GM19324 (cell line): ENCODE results near the gene TEKTIP1.
"Not testable (repeated sequence)": the region's sequence is repeated elsewhere in the genome, so short reads cannot be mapped to it uniquely, and the experiment has no call there.

Experiments
- ATAC-seq: cut with Tn5 transposase; IDR thresholded peaks from one replicate; pipeline ENCODE4 v1.9.1; 2021; ENCODE audit warnings: mild to moderate bottlenecking, moderate library complexity; ENCODE audit not compliant: unreplicated experiment, low FRiP score

Gene TEKTIP1

DNA sequence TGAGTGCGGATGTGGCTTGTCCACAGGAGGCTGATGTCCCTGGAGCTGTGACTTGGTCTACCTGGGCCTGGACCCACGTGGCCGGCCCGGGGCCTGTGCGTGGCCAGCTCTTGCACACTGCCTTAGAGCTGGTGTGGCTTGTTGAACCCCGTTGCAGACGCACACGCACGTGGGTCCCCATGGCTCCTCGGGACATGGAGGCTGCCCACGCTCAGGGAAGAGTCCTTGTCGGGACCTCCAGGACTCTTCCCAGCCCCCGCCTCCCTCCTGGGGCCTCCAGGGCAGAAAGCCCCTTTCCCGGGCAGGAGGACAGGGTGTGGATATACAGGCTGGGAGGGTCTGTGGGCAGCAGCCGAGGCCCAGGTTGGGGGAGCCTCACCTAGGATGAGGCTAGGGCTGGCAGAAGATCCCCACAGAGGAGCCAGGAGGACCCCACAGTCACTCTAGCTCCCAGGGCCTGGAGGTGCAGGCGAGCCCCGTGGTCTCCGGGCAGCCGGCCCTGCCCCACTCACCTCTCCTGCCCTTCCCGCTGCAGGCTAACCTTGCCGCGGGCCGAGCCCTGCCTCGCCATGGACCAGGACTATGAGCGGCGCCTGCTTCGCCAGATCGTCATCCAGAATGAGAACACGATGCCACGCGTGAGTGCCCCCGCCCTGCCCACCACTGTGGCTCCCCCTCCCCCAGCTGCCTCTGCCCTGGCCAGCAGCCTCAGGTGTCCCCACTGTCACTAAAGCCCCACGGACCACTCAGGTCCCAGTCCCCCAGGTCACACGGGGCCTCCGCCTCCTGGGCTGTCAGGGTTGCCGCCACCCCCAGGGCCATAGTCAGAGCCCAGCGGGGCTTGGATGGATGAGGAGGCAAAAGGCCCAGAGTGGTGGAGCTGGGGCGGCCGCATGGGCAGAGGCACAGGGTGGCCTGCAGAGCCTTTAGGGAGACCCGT, 16.3 kb upstream of the TEKTIP1 start:
- no peak for ATAC-seq

GRCh38 chr19:3523361-3524077, 15.5 kb upstream of the TEKTIP1 start:
- no peak for ATAC-seq

DNA sequence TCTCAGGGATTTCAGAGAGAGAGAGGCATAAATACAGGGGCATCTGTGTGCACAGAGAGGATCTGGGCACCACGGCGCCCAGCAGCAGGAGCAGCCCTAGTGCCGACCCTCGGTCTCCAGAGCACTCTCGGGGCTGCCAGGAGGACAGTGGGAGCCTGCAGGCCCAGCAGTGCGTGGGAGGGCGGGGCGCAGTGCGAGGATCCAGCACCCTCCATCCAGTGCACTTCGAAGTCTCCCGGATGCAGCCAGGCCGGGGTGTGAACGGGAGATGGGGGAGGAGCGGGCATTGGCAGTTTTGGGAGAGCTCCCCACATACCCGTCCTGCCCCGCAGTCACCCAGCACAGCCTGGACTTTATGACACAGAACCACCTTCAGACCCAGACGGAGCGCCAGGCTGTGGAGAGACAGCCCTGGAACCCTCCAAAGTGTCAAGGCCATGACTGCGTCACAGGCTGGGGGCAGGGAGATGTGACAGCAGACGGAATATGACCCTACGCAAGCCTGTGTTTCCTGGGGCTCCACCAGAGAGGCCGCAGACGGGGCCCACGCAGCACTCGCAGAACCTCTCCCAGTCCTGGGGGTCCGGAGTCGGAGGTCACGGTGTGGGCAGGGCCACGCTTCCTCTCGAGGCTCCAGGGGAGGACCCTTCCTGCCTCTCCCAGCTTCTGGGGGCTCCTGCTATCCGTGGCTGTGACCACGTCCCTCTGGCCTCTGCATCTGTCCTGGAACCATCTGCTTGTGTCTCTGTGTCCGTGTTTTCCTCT, 14.7 kb upstream of the TEKTIP1 start:
- ATAC-seq, result no peak

GRCh38 chr19:3524904-3525451, 14.0 kb upstream of the TEKTIP1 start:
- no peak for ATAC-seq

- no peak for ATAC-seq
Measured at GRCh38 chr19:3526507-3527237, 12.3 kb upstream of the TEKTIP1 start.

DNA sequence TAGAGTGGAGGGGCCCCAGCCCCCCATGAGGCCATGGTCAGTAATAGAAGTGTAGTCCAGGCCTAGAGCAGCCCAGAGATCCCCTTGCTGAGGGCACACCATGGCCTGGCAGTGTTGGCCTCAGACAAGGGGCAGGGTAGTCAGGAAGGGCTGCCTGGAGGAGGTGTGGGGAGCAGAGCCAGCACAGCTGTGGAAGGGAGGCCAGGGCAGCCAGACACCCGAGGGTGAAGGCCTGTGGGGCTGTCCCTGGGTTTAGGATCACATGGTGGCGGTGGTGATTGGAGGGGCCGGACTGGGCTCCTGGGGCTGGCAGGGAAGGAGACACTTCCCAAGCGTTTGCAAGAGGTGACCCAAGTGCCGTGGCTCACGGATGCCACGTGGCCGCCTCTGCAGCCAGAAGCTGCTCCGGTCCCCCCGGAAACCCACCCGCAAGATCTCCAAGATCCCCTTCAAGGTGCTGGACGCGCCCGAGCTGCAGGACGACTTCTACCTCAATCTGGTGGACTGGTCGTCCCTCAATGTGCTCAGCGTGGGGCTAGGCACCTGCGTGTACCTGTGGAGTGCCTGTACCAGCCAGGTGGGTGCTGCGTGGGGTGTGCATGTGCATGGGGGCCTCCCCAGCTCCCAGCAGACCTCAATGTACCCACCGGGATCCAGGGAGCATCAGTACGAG, 11.6 kb upstream of the TEKTIP1 start:
- ATAC-seq, result no peak

- no peak for ATAC-seq
Measured at GRCh38 chr19:3528080-3528479, 10.9 kb upstream of the TEKTIP1 start.

DNA sequence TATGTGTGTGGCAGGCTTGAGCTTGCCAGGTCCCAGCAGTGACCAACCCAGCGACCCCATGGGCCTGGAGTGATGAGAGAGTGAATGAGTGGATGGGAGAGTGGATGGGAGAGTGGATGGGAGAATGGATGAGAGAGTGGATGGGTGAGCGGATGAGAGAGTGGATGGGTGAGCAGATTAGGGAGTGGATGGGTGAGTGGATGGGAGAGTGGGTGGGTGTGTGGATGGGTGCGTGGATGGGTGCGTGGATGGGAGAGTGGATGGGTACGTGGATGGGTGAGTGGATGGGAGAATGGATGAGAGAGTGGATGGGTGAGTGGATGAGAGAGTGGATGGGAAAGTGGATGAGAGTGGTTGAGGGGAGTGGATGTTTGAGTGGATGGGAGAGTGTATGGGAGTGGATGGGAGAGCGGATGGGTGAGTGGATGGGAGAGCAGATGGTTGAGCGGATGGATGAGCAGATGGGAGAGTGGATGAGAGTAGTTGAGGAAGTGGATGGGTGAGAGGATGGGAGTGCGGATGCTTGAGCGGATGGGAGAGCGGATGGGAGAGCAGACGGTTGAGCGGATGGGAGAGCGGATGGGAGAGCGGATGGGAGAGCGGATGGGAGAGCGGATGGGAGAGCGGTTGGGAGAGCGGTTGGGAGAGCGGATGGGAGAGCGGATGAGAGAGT, 10.3 kb upstream of the TEKTIP1 start:
- no peak for ATAC-seq

DNA sequence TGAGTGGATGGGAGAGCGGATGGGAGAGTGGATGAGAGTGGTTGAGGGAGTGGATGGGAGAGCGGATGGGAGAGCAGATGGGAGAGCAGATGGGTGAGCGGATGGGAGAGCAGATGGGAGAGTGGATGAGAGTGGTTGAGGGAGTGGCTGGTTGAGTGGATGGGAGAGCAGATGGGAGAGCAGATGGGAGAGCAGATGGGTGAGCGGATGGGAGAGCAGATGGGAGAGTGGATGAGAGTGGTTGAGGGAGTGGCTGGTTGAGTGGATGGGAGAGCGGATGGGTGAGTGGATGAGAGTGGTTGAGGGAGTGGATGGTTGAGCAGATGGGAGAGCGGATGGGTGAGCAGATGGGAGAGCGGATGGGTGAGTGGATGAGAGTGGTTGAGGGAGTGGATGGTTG, 9.7 kb upstream of the TEKTIP1 start:
- not testable (repeated sequence) for ATAC-seq

DNA sequence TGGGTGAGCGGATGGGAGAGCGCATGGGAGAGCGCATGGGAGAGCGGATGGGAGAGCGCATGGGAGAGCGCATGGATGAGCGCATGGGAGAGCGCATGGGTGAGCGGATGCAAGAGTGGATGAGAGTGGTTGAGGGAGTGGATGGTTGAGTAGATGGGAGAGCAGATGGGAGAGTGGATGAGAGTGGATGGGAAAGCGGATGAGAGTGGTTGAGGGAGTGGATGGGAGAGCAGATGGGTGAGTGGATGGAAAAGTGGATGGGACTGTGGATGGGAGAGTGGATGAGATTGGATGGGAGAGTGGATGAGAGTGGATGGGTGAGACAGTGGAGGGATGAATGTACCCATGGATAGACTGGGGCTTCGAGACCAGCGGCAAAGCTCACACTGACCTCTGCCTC, 8.6 kb upstream of the TEKTIP1 start:
- ATAC-seq, result no peak

DNA sequence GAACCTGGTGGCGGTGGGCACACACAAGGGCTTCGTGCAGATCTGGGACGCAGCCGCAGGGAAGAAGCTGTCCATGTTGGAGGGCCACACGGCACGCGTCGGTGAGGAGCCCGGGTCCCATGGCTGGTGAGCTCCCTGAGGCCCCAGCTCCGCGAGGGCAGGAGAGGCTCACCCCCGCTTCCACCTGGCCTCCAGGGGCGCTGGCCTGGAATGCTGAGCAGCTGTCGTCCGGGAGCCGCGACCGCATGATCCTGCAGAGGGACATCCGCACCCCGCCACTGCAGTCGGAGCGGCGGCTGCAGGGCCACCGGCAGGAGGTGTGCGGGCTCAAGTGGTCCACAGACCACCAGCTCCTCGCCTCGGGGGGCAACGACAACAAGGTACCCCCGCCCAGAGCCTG, 7.3 kb upstream of the TEKTIP1 start:
- no peak for ATAC-seq

DNA sequence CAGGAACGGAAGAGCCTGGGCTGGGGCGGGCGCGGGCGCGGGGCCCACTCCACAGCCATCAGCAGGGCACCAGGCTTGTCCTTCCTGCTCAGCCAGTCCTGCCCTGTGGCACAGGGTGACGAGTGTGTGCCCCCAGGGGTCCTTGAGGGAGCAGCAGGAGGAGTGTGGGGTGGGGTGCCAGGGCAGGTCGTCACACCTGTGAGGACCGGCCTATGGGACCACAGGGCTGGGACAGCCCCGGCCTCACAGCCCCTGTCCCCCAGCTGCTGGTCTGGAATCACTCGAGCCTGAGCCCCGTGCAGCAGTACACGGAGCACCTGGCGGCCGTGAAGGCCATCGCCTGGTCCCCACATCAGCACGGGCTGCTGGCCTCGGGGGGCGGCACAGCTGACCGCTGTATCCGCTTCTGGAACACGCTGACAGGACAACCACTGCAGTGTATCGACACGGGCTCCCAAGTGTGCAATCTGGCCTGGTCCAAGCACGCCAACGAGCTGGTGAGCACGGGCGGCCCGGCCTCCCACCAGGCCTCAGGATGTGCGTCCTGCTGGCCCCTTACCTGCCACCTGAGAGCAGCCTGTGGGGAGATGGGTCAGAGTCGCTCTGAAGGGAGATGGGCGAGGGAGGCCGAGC, 6.7 kb upstream of the TEKTIP1 start:
- ATAC-seq, result no peak

GRCh38 chr19:3533033-3533432, 5.9 kb upstream of the TEKTIP1 start:
- ATAC-seq, result no peak

DNA sequence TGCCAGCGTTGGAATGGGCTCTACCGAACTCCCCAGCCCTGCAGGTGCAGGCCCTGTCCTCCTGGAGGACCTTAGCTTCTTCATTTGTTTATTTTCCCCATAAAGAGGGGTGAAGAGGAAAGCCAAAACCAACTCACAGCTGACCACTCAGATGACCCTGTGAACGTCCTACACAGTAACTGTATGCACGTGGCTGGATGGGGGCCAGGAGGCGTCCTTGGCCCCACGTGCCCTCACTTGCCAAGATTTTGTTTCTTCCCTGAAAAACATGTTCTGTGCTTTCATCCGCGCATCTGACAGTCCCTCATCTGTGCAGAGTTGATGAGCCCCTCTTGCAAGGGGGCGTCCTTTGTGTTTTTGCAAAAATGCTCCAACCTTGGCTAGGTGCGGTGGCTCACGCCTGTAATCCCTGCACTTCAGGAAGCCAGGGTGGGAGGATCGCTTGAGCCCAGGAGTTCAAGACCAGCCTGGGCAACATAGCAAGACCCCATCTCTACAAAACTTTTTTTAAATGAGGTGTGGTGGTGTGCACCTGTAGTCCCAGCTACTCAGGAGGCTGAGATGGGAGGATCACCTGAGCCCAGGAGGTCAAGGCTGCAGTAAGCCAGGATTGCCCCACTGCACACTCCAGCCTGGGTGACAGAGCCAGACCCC, 5.3 kb upstream of the TEKTIP1 start:
- ATAC-seq, result no peak

- ATAC-seq, result no peak
Measured at GRCh38 chr19:3534375-3535234, 4.4 kb upstream of the TEKTIP1 start.

DNA sequence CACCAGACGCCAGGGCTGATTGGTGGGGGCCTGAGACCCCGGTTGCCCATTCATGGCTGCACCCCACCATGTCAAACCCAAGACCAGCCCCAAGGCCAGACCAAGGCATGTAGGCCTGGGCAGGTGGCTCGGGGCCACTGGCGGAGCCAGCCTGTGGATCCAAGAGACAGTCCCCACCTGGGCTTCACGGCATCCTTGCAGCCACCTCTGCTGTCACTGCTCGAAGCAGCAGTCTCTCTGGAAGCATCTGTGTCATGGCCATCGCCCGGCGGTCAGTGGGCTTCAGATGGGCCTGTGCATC, 3.8 kb upstream of the TEKTIP1 start:
- ATAC-seq, result no peak

- ATAC-seq, result no peak
Measured at GRCh38 chr19:3535563-3535965, 3.4 kb upstream of the TEKTIP1 start.
